HCT116 (cell line): ENCODE data around the gene UGT3A2.

Source experiments
- EGR1 ChIP-seq: IDR thresholded peaks from 2 replicates; pipeline ENCODE4 v1.6.1; 2012; ENCODE audit warnings: low read depth
- EZH2phosphoT487 ChIP-seq: fragments of 200-600 bp; IDR thresholded peaks from 2 replicates; pipeline ENCODE4 v1.6.1; 2018; ENCODE audit warnings: antibody characterized with exemption, borderline replicate concordance
- FOSL1 ChIP-seq: IDR thresholded peaks from 2 replicates; pipeline ENCODE4 v1.6.1; 2012; ENCODE audit warnings: low read depth
- POLR2A ChIP-seq: IDR thresholded peaks from 2 replicates; pipeline ENCODE4 v1.7.0; 2011; ENCODE audit warnings: borderline replicate concordance; ENCODE audit not compliant: insufficient read depth, insufficient read length; ENCODE audit errors: extremely low read depth
- SIN3A ChIP-seq: IDR thresholded peaks from 2 replicates; pipeline ENCODE4 v1.6.1; 2012; ENCODE audit warnings: low read depth
- SRF ChIP-seq: IDR thresholded peaks from 2 replicates; pipeline ENCODE4 v1.6.1; 2012; ENCODE audit warnings: low read depth
- TF ChIP-seq, protein P1 (sequence below): IDR thresholded peaks from 2 replicates; pipeline ENCODE4 v1.6.1; 2012
- TF ChIP-seq, protein P2 (sequence below), 3 experiments: fragments of 200-600 bp in 1 of 3; sonication (generic) in 1 of 3; IDR thresholded peaks in 2 of 3; conservative IDR thresholded peaks in 1 of 3; 2 replicates each; pipeline ENCODE4 v1.5.1; 2012 to 2017; ENCODE audit warnings: low read depth in 2 of 3, low read length in 2 of 3, antibody characterized with exemption in 1 of 3, borderline replicate concordance in 1 of 3, control low read depth in 1 of 3, mild to moderate bottlenecking in 1 of 3, mixed read lengths in 1 of 3, mixed run types in 1 of 3, moderate library complexity in 1 of 3; ENCODE audit not compliant: insufficient read depth in 1 of 3

GRCh38 chr5:36033047-36033446, 33.6 kb downstream of the UGT3A2 start:
- TF ChIP-seq, protein P1, sequence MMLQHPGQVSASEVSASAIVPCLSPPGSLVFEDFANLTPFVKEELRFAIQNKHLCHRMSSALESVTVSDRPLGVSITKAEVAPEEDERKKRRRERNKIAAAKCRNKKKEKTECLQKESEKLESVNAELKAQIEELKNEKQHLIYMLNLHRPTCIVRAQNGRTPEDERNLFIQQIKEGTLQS, result no peak
- TF ChIP-seq, protein P2, sequence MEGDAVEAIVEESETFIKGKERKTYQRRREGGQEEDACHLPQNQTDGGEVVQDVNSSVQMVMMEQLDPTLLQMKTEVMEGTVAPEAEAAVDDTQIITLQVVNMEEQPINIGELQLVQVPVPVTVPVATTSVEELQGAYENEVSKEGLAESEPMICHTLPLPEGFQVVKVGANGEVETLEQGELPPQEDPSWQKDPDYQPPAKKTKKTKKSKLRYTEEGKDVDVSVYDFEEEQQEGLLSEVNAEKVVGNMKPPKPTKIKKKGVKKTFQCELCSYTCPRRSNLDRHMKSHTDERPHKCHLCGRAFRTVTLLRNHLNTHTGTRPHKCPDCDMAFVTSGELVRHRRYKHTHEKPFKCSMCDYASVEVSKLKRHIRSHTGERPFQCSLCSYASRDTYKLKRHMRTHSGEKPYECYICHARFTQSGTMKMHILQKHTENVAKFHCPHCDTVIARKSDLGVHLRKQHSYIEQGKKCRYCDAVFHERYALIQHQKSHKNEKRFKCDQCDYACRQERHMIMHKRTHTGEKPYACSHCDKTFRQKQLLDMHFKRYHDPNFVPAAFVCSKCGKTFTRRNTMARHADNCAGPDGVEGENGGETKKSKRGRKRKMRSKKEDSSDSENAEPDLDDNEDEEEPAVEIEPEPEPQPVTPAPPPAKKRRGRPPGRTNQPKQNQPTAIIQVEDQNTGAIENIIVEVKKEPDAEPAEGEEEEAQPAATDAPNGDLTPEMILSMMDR (IDR thresholded peaks at IDR 0.05 in 2 of 3, conservative IDR thresholded peaks at IDR 0.05 in 1 of 3; ENCODE audit: borderline replicate concordance in 1 of 3, insufficient read depth in 1 of 3, low read depth in 2 of 3, low read length in 2 of 3), result no peak
- TF ChIP-seq SIN3A, result no peak
- no peak for TF ChIP-seq POLR2A
- TF ChIP-seq EZH2phosphoT487, result no peak
- no peak for TF ChIP-seq EGR1
- no peak for TF ChIP-seq SRF
- no peak for TF ChIP-seq FOSL1
